Vagina (tissue), 2 donors: ENCODE data around the gene LY6G5C.

Experiments
- CTCF ChIP-seq, 3 experiments: fragments of 450-650 bp in 2 of 3; fragments of 200-600 bp in 1 of 3; sonication (generic) in 1 of 3; IDR thresholded peaks; one replicate each; pipeline ENCODE4 v1.5.1; 2017 to 2019; ENCODE audit warnings: antibody characterized with exemption in 3 of 3, mild to moderate bottlenecking in 2 of 3, moderate library complexity in 2 of 3
- POLR2A ChIP-seq, 2 donors: fragments of 450-650 bp; IDR thresholded peaks; one replicate each; pipeline ENCODE4 v1.6.1; 2017; ENCODE audit warnings: antibody characterized with exemption in 2 of 2, mild to moderate bottlenecking in 2 of 2, moderate library complexity in 2 of 2
- POLR2AphosphoS5 ChIP-seq, 2 donors: sonication (generic); formaldehyde crosslinking; IDR thresholded peaks; one replicate each; pipeline ENCODE4 v1.9.0; 2017; ENCODE audit warnings: antibody characterized with exemption in 2 of 2, mild to moderate bottlenecking in 2 of 2, low read depth in 1 of 2; ENCODE audit not compliant: insufficient read depth in 1 of 2

GRCh38 chr6:31629014-31629413 lies 51.9 kb downstream of the LY6G5C start:
- TF ChIP-seq CTCF (IDR thresholded peaks at IDR 0.05) (no peak), POLR2A (IDR thresholded peaks at IDR 0.05) (no peak), POLR2AphosphoS5 (IDR thresholded peaks at IDR 0.05; ENCODE audit: insufficient read depth in 1 of 2, low read depth in 1 of 2) (no peak)
